WTC11 (cell line): ENCODE measurements around the gene UPF2. TPM values are rescaled to one million over a fixed set of nuclear protein-coding genes. Genes with fewer than 3 reads are reported as not detected.

Experiments
- ATAC-seq: fragments of 200-7000 bp; cut with Tn5 transposase; 2 replicates; pipeline ENCODE4 v1.10.0; 2021; ENCODE audit warnings: mild to moderate bottlenecking, moderate library complexity
- CTCF ChIA-PET: fragments of 300-600 bp; sonication (Branson Sonifier 250); formaldehyde crosslinking; loops from one replicate; lab custom pipeline; 2021; ENCODE audit warnings: antibody characterized with exemption; lab: Charles Lee
- POLR2A ChIA-PET: fragments of 350-600 bp; sonication (Branson Sonifier 250); formaldehyde crosslinking; loops from one replicate; lab custom pipeline; 2021; ENCODE audit warnings: antibody characterized with exemption; lab: Charles Lee
- DNase-seq: peaks from one replicate; pipeline ENCODE4 v3.0.0; 2021; ENCODE audit warnings: low spot score
- H3K27ac Mint-ChIP-seq: 2 replicates; pipeline ENCODE4 v1.8.0; 2021; ENCODE audit warnings: mixed read lengths
- H3K27me3 Mint-ChIP-seq: 2 replicates; pipeline ENCODE4 v1.8.0; 2021; ENCODE audit warnings: low read depth, mild to moderate bottlenecking, moderate library complexity, mixed read lengths
- H3K36me3 Mint-ChIP-seq: 2 replicates; pipeline ENCODE4 v1.8.0; 2021; ENCODE audit warnings: mixed read lengths
- H3K4me1 Mint-ChIP-seq: 2 replicates; pipeline ENCODE4 v1.8.0; 2022; ENCODE audit warnings: mixed read lengths
- H3K4me3 Mint-ChIP-seq: 2 replicates; pipeline ENCODE4 v1.8.0; 2021; ENCODE audit warnings: mild to moderate bottlenecking, moderate library complexity, mixed read lengths
- H3K9me3 Mint-ChIP-seq: 2 replicates; pipeline ENCODE4 v1.8.0; 2021; ENCODE audit warnings: mixed read lengths
- AFF4 ChIP-seq: sonication (generic); formaldehyde crosslinking; IDR thresholded peaks from 2 replicates; pipeline ENCODE4 v1.8.1; 2023; ENCODE audit warnings: mild to moderate bottlenecking, missing genetic modification reagents, borderline replicate concordance
- CBFB ChIP-seq: sonication (generic); formaldehyde crosslinking; IDR thresholded peaks from 2 replicates; pipeline ENCODE4 v1.8.1; 2022; ENCODE audit warnings: mild to moderate bottlenecking, low read depth, missing genetic modification reagents
- FOXK1 ChIP-seq: sonication (generic); formaldehyde crosslinking; IDR thresholded peaks from 2 replicates; pipeline ENCODE4 v1.8.0; 2022; ENCODE audit warnings: mild to moderate bottlenecking, moderate library complexity, missing genetic modification reagents
- GRHL2 ChIP-seq: fragments of 250-450 bp; sonication (Bioruptor Pico); IDR thresholded peaks from 2 replicates; pipeline ENCODE4 v1.8.0; 2022; ENCODE audit warnings: mild to moderate bottlenecking, moderate library complexity; ENCODE audit not compliant: insufficient replicate concordance, severe bottlenecking
- JUN ChIP-seq: sonication (generic); formaldehyde crosslinking; IDR thresholded peaks from 2 replicates; pipeline ENCODE4 v1.8.0; 2023; ENCODE audit warnings: mild to moderate bottlenecking, missing genetic modification reagents
- KAT7 ChIP-seq: sonication (generic); formaldehyde crosslinking; IDR thresholded peaks from 2 replicates; pipeline ENCODE4 v1.8.1; 2023; ENCODE audit warnings: missing genetic modification reagents, mild to moderate bottlenecking, borderline replicate concordance
- MYBL2 ChIP-seq: sonication (generic); formaldehyde crosslinking; IDR thresholded peaks from 2 replicates; pipeline ENCODE4 v1.8.1; 2023; ENCODE audit warnings: mild to moderate bottlenecking, moderate library complexity, missing genetic modification reagents
- RELA ChIP-seq: sonication (generic); formaldehyde crosslinking; IDR thresholded peaks from 2 replicates; pipeline ENCODE4 v1.8.1; 2022; ENCODE audit warnings: missing genetic modification reagents, mild to moderate bottlenecking, borderline replicate concordance
- SP1 ChIP-seq: sonication (generic); formaldehyde crosslinking; conservative IDR thresholded peaks from 2 replicates; pipeline ENCODE4 v1.8.1; 2022; ENCODE audit warnings: missing genetic modification reagents
- STAT6 ChIP-seq: sonication (generic); formaldehyde crosslinking; conservative IDR thresholded peaks from 2 replicates; pipeline ENCODE4 v1.8.1; 2023; ENCODE audit warnings: mild to moderate bottlenecking, low read depth, missing genetic modification reagents, moderate library complexity
- ZBTB43 ChIP-seq: sonication (generic); formaldehyde crosslinking; IDR thresholded peaks from 2 replicates; pipeline ENCODE4 v1.8.1; 2023; ENCODE audit warnings: mild to moderate bottlenecking, missing genetic modification reagents
- ZNF121 ChIP-seq: sonication (generic); formaldehyde crosslinking; IDR thresholded peaks from 2 replicates; pipeline ENCODE4 v1.8.0; 2023; ENCODE audit warnings: missing genetic modification reagents
- ZNF263 ChIP-seq: sonication (generic); formaldehyde crosslinking; IDR thresholded peaks from 2 replicates; pipeline ENCODE4 v1.8.1; 2022; ENCODE audit warnings: low read depth, mild to moderate bottlenecking, moderate library complexity, missing genetic modification reagents
- total RNA-seq: library from RNA; stranded (reverse); gene quantifications from 3 replicates; pipeline ENCODE4 v1.2.3, GENCODE V29; 2021
- TF ChIP-seq, protein P1 (sequence below): sonication (generic); formaldehyde crosslinking; IDR thresholded peaks from 2 replicates; pipeline ENCODE4 v1.8.0; 2023; ENCODE audit warnings: mild to moderate bottlenecking, missing genetic modification reagents
- TF ChIP-seq, protein P2 (sequence below): sonication (generic); formaldehyde crosslinking; IDR thresholded peaks from 2 replicates; pipeline ENCODE4 v1.8.0; 2022; ENCODE audit warnings: mild to moderate bottlenecking, missing genetic modification reagents
- TF ChIP-seq, protein P3 (sequence below): fragments of 250-450 bp; sonication (Bioruptor Pico); IDR thresholded peaks from 2 replicates; pipeline ENCODE4 v2.1.2; 2022; ENCODE audit warnings: mild to moderate bottlenecking, moderate library complexity

Gene UPF2
- total RNA-seq, 1 experiment from 2014 or later = 24.3 TPM

DNA sequence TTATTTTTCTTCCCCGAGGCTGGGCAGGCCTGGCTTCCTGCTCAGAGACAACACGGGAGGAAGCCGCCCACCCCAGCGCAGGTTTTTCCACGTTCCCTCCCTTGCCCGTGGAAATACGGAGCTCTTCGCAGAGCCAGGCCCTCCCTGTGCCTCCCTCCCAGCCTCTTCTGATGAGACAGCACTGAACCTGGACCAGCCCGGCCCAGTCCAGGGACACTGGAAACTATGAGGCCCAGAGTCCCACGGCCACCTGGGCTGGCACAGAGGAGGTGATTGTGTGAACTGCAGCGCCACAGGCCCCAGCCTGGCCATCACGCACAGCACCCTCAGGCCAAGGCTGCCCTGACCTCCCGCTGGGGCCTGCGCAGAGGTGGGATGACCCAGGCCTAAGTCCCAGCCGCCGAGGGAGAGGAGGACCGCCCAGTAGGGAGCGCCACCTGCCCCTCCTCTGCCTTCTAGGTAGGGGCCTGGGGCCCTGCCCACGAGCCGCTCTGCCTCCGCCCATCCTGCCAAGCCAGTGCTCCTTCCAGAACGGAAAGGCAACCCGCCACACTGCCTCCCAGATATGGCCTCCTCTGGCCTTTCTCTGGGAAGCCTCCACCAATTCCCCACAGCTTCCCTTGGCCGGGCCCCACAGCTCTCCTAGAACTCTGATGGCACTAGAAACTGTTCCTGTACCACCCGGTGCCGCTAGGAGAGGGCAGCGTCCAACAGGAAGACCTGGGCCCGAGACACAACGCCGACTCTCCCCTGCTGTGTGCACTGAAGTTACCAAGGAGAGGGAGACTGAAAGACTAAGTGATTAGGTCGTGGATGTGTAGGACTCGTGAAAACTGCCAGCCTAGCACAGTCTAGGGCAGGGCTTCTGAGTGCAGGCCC is 162.2 kb downstream of the UPF2 start:
- ChIA-PET CTCF (interaction anchor here (0.5 to 4.5 kb wide), 22 partner anchors 10 to 163 kb away, joined by 3 to 53 read pairs (median 6); partner anchors contain the start of gene UPF2), POLR2A (no interaction called here)
- H3K27me3 Mint-ChIP-seq = no peaks in the 10 kb centered on the region; the same call in 1 of the 2 replicates
- no peak overlapping the region for H3K4me3 Mint-ChIP-seq
- TF ChIP-seq MYBL2 (CRISPR knock-in tag) = no peak
- peak; percentile 75; the same call in 1 of the 2 replicates for TF ChIP-seq ZNF263
- 0 out of 2 replicates have a peak, but pooled peaks have one; percentile 47 for TF ChIP-seq KAT7
- TF ChIP-seq CBFB (CRISPR knock-in tag) = no peak
- no peak for TF ChIP-seq SP1 (CRISPR knock-in tag)
- no peak for TF ChIP-seq JUN (CRISPR knock-in tag)
- no peak for TF ChIP-seq AFF4 (CRISPR knock-in tag)
- TF ChIP-seq, protein P1, sequence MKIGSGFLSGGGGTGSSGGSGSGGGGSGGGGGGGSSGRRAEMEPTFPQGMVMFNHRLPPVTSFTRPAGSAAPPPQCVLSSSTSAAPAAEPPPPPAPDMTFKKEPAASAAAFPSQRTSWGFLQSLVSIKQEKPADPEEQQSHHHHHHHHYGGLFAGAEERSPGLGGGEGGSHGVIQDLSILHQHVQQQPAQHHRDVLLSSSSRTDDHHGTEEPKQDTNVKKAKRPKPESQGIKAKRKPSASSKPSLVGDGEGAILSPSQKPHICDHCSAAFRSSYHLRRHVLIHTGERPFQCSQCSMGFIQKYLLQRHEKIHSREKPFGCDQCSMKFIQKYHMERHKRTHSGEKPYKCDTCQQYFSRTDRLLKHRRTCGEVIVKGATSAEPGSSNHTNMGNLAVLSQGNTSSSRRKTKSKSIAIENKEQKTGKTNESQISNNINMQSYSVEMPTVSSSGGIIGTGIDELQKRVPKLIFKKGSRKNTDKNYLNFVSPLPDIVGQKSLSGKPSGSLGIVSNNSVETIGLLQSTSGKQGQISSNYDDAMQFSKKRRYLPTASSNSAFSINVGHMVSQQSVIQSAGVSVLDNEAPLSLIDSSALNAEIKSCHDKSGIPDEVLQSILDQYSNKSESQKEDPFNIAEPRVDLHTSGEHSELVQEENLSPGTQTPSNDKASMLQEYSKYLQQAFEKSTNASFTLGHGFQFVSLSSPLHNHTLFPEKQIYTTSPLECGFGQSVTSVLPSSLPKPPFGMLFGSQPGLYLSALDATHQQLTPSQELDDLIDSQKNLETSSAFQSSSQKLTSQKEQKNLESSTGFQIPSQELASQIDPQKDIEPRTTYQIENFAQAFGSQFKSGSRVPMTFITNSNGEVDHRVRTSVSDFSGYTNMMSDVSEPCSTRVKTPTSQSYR (CRISPR knock-in tag) = no peak
- TF ChIP-seq GRHL2 (CRISPR knock-in tag) = no peak
- TF ChIP-seq, protein P2, sequence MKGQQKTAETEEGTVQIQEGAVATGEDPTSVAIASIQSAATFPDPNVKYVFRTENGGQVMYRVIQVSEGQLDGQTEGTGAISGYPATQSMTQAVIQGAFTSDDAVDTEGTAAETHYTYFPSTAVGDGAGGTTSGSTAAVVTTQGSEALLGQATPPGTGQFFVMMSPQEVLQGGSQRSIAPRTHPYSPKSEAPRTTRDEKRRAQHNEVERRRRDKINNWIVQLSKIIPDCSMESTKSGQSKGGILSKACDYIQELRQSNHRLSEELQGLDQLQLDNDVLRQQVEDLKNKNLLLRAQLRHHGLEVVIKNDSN (CRISPR knock-in tag) = no peak
- no peak for TF ChIP-seq RELA (CRISPR knock-in tag)
- no peaks in the 10 kb centered on the region for H3K9me3 Mint-ChIP-seq
- peak; percentile 79 for ATAC-seq
- H3K27ac Mint-ChIP-seq = peak overlapping the region; percentile 53; the same call in 1 of the 2 replicates
- DNase-seq = peak; percentile 62
- H3K36me3 Mint-ChIP-seq = no peaks in the 10 kb centered on the region
- peaks cover 20% of the 10 kb centered on the region for H3K4me1 Mint-ChIP-seq

DNA sequence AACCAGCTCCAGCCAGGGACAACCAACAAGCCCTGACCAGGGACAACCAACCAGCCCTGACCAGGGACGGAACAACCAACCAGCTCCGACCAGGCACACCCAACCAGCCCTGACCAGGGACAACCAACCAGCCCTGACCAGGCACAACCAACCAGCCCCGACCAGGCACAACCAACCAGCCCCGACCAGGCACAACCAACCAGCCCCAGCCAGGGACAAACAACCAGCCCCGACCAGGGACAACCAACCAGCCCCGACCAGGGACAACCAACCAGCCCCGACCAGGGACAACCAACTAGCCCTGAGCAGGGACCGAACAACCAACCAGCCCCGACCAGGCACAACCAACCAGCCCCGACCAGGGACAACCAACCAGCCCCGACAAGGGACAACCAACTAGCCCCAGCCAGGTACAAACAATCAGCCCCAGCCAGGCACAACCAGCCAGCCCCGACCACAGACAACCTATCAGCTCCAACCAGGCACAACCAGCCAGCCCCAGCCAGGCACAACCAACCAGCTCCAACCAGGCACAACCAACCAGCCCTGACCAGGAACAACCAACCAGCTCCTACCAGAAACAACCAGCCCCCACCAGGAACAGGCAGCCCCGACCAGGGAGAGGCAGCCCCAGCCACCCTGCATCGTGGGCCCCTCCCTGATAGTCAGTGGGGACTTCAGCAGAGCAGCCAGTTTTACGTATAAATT is 163.1 kb downstream of the UPF2 start:
- no peaks in the 10 kb centered on the region; the same call in 1 of the 2 replicates for H3K27me3 Mint-ChIP-seq
- H3K27ac Mint-ChIP-seq = no peak overlapping the region; the same call in 1 of the 2 replicates
- peaks cover 28% of the 10 kb centered on the region for H3K4me1 Mint-ChIP-seq
- no peak overlapping the region for H3K4me3 Mint-ChIP-seq
- POLR2A ChIA-PET = no interaction called here
- H3K36me3 Mint-ChIP-seq = no peaks in the 10 kb centered on the region
- TF ChIP-seq ZBTB43 (CRISPR knock-in tag) (no peak), ZNF121 (CRISPR knock-in tag) (no peak), STAT6 (CRISPR knock-in tag) (no peak), FOXK1 (no peak), ZNF263 (no peak)
- TF ChIP-seq, protein P3, sequence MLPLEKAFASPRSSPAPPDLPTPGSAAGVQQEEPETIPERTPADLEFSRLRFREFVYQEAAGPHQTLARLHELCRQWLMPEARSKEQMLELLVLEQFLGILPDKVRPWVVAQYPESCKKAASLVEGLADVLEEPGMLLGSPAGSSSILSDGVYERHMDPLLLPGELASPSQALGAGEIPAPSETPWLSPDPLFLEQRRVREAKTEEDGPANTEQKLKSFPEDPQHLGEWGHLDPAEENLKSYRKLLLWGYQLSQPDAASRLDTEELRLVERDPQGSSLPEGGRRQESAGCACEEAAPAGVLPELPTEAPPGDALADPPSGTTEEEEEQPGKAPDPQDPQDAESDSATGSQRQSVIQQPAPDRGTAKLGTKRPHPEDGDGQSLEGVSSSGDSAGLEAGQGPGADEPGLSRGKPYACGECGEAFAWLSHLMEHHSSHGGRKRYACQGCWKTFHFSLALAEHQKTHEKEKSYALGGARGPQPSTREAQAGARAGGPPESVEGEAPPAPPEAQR = no peak
- TF ChIP-seq, all 79 proteins: peak for 0
- CTCF ChIA-PET = interaction anchor here (1.5 to 4.5 kb wide), 3 partner anchors 49 to 107 kb away, joined by 4 to 53 read pairs (median 7); no protein-coding TSS in a partner anchor
- DNase-seq (no peak), ATAC-seq (no peak)
- no peaks in the 10 kb centered on the region for H3K9me3 Mint-ChIP-seq
